Mucosa of rectum (tissue), 2 donors: ENCODE measurements around the gene GPATCH1.

Source experiments
- H3K27ac ChIP-seq, 2 donors: one replicate each; pipeline ENCODE4 v1.7.0; 2013; ENCODE audit warnings: inconsistent platforms in 2 of 2, low read depth in 2 of 2, low read length in 2 of 2
- H3K27me3 ChIP-seq, 2 donors: one replicate each; pipeline ENCODE4 v1.7.0; 2013; ENCODE audit warnings: low read length in 2 of 2; ENCODE audit not compliant: control insufficient read depth in 2 of 2, insufficient read depth in 2 of 2
- H3K36me3 ChIP-seq, 2 donors: one replicate each; pipeline ENCODE4 v1.7.0; 2013; ENCODE audit warnings: low read length in 2 of 2; ENCODE audit not compliant: control insufficient read depth in 2 of 2, insufficient read depth in 2 of 2
- H3K4me1 ChIP-seq, 2 donors: one replicate each; pipeline ENCODE4 v1.7.0; 2013; ENCODE audit warnings: low read length in 2 of 2, mild to moderate bottlenecking in 1 of 2; ENCODE audit not compliant: control insufficient read depth in 2 of 2, insufficient read depth in 2 of 2
- H3K4me3 ChIP-seq, 2 donors: one replicate each; pipeline ENCODE4 v1.7.0; 2013; ENCODE audit warnings: low read length in 2 of 2
- H3K9ac ChIP-seq, 2 donors: one replicate each; pipeline ENCODE4 v1.7.0; 2013; ENCODE audit warnings: low read length in 2 of 2, low read depth in 1 of 2, mild to moderate bottlenecking in 1 of 2
- H3K9me3 ChIP-seq, 2 donors: one replicate each; pipeline ENCODE4 v1.7.0; 2013; ENCODE audit warnings: low read length in 2 of 2; ENCODE audit not compliant: control insufficient read depth in 2 of 2
- donor health status: healthy.
- donor health status: Normal muscosa, but diverticular disease.

GPATCH1 gene

DNA sequence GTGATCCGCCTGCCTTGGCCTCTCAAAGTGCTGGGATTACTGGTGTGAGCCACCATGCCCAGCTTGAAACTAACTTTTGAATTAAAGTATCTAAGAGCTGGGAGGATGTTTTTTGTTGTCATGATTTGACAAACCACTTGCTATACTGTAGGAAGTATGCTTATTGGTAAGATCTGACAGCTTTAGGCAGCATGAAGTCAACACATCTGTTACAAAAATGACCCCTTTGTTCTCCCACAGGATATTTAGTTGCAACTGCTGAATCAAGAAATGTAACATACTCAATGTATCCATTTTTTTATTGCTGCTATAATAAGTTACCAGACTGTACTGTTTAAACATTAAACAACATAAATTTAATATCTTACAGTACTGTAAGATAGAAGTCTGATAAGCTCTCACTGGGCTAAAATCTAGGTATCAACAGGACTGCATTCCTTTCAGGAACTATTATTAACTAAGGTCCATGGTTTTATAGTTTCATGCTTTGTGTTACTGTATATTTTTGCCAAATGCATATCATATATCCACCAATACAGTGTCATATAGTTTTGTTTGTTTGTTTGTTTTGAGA is 90.3 kb downstream of the GPATCH1 start:
- H3K27ac ChIP-seq = peak overlapping the region in 1 of 2 donors; percentile 25
- no peaks in the 10 kb centered on the region for H3K36me3 ChIP-seq
- no peak overlapping the region for H3K9ac ChIP-seq
- no peak overlapping the region for H3K4me3 ChIP-seq
- no peaks in the 10 kb centered on the region for H3K27me3 ChIP-seq
- H3K4me1 ChIP-seq = peaks cover 10% of the 10 kb centered on the region in 2 donors
- H3K9me3 ChIP-seq = no peaks in the 10 kb centered on the region

DNA sequence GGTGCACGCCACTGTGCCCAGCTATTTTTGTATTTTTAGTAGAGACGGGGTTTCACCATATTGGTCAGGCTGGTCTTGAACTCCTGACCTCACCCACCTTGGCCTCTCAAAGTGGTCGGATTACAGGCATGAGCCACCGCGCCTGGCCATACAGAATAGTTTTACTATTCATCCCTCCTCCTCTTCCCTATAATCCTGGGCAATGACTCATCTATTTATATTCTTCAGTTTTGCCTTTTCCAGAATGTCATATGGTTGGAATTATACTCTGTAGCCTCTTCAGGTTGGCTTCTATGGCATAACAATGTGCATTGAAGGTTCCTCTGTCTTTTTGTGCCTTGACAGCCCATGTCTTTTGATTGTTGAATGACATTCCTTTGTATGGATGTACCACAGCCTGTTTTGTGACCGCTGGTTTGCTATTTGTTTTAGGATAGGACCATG is 91.0 kb downstream of the GPATCH1 start:
- no peaks in the 10 kb centered on the region for H3K9me3 ChIP-seq
- H3K4me1 ChIP-seq = peaks cover 10 to 12% of the 10 kb centered on the region in 2 donors
- no peak overlapping the region for H3K4me3 ChIP-seq
- H3K9ac ChIP-seq = no peak overlapping the region
- peak overlapping the region in 1 of 2 donors; percentile 25 for H3K27ac ChIP-seq
- no peaks in the 10 kb centered on the region for H3K36me3 ChIP-seq
- H3K27me3 ChIP-seq = no peaks in the 10 kb centered on the region

DNA sequence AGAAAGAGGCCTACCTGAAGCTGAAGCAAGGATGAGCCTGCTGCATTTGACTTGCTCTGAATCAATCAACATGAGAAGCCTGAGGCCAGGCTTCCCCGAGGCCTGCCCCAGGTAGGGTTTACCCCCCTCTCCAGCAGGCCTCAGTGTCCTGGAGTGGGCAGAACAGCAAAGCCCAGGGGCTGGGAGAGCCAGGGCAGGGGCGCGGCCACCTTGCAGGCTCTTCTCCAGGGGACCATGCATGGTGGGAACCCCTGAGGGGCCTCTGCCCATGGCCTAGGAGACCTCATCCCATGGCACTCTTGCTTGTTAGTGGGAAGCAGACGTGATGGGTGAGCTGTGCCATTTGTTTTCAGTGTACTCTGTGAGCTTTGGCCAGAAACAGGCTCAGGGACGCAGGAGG is 93.2 kb downstream of the GPATCH1 start:
- no peaks in the 10 kb centered on the region for H3K27me3 ChIP-seq
- no peaks in the 10 kb centered on the region for H3K9me3 ChIP-seq
- H3K4me3 ChIP-seq = no peak overlapping the region
- H3K27ac ChIP-seq = no peak overlapping the region
- no peaks in the 10 kb centered on the region for H3K36me3 ChIP-seq
- H3K9ac ChIP-seq = no peak overlapping the region
- H3K4me1 ChIP-seq = peaks cover 14 to 17% of the 10 kb centered on the region in 2 donors

DNA sequence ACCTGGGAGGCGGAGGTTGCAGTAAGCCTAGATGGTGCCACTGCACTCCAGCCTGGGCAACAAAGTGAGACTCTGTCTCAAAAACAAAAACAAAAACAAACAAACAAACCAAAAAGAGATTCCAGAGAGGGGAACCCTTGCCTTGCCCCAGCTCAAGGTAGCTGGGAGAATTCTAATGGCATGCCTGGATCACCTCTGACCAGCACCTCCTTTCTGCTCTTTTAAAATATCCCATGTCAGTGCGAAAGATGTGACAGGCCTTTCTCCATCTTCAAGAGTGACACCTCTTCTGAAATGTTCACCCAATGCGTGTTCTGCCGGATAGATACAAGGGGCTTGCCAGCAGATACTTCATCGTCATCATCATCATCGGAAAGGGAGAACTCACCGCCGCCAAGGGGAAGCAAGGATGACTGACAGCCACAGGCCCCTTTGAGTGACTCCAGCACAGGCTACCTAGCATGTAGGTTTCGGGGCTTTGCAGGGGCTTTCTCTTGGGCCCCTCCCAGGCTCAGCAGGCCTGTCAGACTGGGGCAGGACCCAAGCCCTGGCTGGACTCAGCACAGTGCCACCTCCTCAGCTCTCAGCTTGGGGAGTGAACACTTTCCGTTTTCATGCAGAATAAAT is 94.3 kb downstream of the GPATCH1 start:
- Histone ChIP-seq H3K27ac (no peak overlapping the region), H3K9me3 (no peaks in the 10 kb centered on the region), H3K36me3 (no peaks in the 10 kb centered on the region), H3K4me1 (peaks cover 14 to 17% of the 10 kb centered on the region in 2 donors), H3K4me3 (peak overlapping the region; percentile 85 to 96), H3K9ac (no peak overlapping the region), H3K27me3 (no peaks in the 10 kb centered on the region)

DNA sequence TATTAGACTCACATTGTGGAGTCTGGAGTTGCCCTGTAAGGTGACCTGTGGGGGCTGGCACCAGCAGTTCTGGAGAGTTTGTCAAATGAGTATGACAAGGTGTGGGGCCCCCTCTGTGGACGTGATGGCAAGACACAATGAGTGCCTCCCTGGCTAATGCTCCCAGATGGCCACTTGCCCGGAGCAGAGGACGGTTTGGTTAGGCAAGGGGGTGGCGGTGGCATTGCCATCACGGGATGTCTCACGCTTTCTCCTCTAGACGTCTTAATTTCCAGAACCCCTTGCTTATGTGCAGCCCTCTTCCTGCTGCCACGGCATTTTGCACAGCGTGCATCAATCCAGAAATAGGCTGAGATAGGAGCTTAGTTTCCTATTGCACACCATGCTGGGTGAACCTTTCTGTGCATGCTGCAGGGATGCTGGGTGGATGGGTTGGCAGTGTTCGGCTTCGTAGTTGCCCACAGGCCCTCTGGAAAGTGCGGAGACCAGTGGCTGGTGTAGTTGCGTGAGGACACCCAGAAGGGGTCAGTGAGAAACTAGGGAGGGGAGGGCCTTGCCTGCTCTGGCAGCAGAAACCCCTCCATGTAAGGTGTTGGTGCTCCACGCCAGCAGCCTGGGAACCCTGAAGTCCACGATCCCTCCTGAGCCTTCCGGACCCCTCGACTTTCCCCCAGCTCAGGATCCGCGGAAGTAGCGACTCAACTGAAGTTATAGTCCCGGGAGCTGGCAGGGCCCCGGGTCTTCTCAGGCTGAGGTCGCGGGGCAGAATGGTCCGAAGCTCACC is 95.1 kb downstream of the GPATCH1 start:
- Histone ChIP-seq H3K4me1 (peaks cover 14 to 17% of the 10 kb centered on the region in 2 donors), H3K4me3 (peak overlapping the region; percentile 85 to 96), H3K9me3 (no peaks in the 10 kb centered on the region), H3K36me3 (no peaks in the 10 kb centered on the region), H3K27ac (peak overlapping the region; percentile 92 to 95), H3K9ac (peak overlapping the region; percentile 74 to 96), H3K27me3 (no peaks in the 10 kb centered on the region)

DNA sequence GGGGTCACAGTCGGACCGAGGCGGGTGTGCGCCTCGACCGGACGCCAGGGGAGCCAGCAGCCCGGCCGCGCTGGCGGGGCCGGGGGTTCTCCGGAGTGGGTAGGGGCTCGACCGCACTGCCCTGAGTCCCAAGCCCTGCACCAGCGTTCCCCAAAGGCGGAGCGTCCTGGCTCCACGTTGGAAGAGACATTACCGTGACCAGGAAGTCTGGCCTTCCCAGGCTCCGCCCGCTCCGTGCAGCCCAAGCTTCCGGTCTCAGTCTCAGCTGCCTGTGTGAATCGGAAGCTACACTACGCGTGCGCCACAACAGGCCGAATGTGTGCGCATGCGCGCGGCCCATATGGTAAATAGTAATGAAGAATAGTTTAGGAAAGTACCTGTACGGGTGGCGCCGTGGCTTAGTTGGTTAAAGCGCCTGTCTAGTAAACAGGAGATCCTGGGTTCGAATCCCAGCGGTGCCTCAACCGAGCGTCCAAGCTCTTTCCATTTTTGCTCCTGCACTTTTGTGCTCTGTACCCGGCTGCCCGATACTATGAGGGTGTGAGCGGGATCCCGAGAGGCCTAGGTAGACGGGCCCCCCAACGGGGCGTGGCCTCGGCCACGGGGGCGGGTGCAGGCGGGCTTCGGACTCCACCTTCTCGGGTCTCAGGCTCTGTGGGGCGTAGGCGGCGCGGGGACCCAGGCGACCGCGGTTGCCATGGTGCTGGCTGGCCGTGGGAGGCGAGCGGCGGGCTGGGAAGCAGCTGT is 95.9 kb downstream of the GPATCH1 start:
- H3K4me1 ChIP-seq = peaks cover 14 to 17% of the 10 kb centered on the region in 2 donors
- no peaks in the 10 kb centered on the region for H3K9me3 ChIP-seq
- H3K27ac ChIP-seq = peak overlapping the region; percentile 92 to 95
- H3K36me3 ChIP-seq = no peaks in the 10 kb centered on the region
- peak overlapping the region; percentile 85 to 96 for H3K4me3 ChIP-seq
- H3K27me3 ChIP-seq = no peaks in the 10 kb centered on the region
- H3K9ac ChIP-seq = peak overlapping the region; percentile 74 to 96

DNA sequence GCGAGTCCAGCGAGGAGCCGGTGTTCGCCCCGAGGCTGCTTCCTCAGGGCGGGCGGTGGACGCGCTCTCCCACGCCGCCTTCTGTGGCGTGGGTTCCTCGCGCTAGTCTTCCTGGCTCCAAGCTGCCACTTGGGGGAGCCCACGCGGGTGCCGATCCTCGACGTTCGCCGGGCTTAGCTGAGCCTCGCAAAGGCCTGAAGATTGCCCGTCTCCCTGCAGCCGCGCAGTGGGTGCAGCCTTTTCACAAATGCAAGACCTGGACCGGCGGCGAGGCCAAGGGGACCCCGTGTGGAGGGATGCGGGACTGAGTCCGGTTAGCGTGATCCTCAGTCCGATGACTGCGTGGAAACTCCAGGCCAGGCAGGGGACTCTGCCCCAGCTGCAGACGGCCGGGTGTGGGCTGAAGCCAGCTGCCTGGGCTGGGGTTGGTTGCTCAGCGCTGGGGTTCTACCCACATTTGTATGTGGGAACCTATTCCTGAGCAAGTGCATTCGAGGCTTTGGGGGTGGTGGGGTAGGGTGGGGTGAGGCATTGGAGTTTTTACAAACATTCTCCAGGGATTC is 96.5 kb downstream of the GPATCH1 start:
- peak overlapping the region; percentile 92 to 95 for H3K27ac ChIP-seq
- no peaks in the 10 kb centered on the region for H3K27me3 ChIP-seq
- no peaks in the 10 kb centered on the region for H3K36me3 ChIP-seq
- H3K4me1 ChIP-seq = peaks cover 14 to 17% of the 10 kb centered on the region in 2 donors
- peak overlapping the region; percentile 85 to 96 for H3K4me3 ChIP-seq
- no peaks in the 10 kb centered on the region for H3K9me3 ChIP-seq
- peak overlapping the region; percentile 35 to 96 for H3K9ac ChIP-seq
